Thyroid gland (tissue), 4 donors: ENCODE results near the gene RAB15. TPM values are rescaled to one million over a fixed set of nuclear protein-coding genes. Genes with fewer than 3 reads are reported as not detected.

Source experiments
- DNase-seq, 2 donors: peaks; one replicate each; pipeline ENCODE4 v3.0.0-alpha.2; 2019
- H3K27ac ChIP-seq, 3 donors: fragments of 200-600 bp; sonication (generic); 1 replicate in 2 of 3; 2 replicates in 1 of 3; pipeline ENCODE4 v1.5.1; 2016 to 2019; ENCODE audit warnings: mild to moderate bottlenecking in 1 of 3, moderate library complexity in 1 of 3
- H3K27me3 ChIP-seq: fragments of 200-600 bp; sonication (generic); one replicate; pipeline ENCODE4 v1.5.1; 2019
- H3K36me3 ChIP-seq, 2 donors: fragments of 200-600 bp; sonication (generic); one replicate each; pipeline ENCODE4 v1.5.1; 2016 to 2019
- H3K4me1 ChIP-seq, 2 donors: fragments of 200-600 bp; sonication (generic); one replicate each; pipeline ENCODE4 v1.5.1; 2017 to 2019
- H3K4me3 ChIP-seq, 3 donors: fragments of 200-600 bp; sonication (generic); replicated peaks in 1 of 3; 1 replicate in 2 of 3; 2 replicates in 1 of 3; pipeline ENCODE4 v1.5.1; 2016; ENCODE audit warnings: mild to moderate bottlenecking in 1 of 3
- H3K9me3 ChIP-seq: fragments of 200-600 bp; sonication (generic); one replicate; pipeline ENCODE4 v1.5.1; 2017
- POLR2A ChIP-seq, 2 donors: fragments of 450-650 bp; IDR thresholded peaks; one replicate each; pipeline ENCODE4 v1.6.1; 2017; ENCODE audit warnings: antibody characterized with exemption in 2 of 2, mild to moderate bottlenecking in 2 of 2, moderate library complexity in 1 of 2
- WGBS, 2 donors: methylation state at CpG; one replicate each; pipeline ENCODE4 v1.1.5; 2017; 5-methylcytosine and 5-hydroxymethylcytosine counted together
- intact Hi-C: fragments of 100-400 bp; cut with DNase I; formaldehyde crosslinking; loops from one replicate; pipeline ENCODE4 v1.15.1; 2023
- total RNA-seq, 4 donors: library from RNA; depleted of rRNA; stranded (reverse); fragments of >200 nt; gene quantifications; one replicate each; pipeline ENCODE4 v1.2.3, GENCODE V29; 2016
- TF ChIP-seq, protein P1 (sequence below), 6 experiments: fragments of 200-600 bp in 3 of 6; fragments of 450-650 bp in 3 of 6; sonication (generic) in 3 of 6; IDR thresholded peaks; one replicate each; pipeline ENCODE4 v1.5.1; 2016 to 2019; ENCODE audit warnings: antibody characterized with exemption in 6 of 6, mild to moderate bottlenecking in 2 of 6, inconsistent platforms in 1 of 6, moderate library complexity in 1 of 6

RAB15 gene
- total RNA-seq, 4 donors from 2014 or later: 6.0 to 12.7 (median 6.3) TPM

DNA sequence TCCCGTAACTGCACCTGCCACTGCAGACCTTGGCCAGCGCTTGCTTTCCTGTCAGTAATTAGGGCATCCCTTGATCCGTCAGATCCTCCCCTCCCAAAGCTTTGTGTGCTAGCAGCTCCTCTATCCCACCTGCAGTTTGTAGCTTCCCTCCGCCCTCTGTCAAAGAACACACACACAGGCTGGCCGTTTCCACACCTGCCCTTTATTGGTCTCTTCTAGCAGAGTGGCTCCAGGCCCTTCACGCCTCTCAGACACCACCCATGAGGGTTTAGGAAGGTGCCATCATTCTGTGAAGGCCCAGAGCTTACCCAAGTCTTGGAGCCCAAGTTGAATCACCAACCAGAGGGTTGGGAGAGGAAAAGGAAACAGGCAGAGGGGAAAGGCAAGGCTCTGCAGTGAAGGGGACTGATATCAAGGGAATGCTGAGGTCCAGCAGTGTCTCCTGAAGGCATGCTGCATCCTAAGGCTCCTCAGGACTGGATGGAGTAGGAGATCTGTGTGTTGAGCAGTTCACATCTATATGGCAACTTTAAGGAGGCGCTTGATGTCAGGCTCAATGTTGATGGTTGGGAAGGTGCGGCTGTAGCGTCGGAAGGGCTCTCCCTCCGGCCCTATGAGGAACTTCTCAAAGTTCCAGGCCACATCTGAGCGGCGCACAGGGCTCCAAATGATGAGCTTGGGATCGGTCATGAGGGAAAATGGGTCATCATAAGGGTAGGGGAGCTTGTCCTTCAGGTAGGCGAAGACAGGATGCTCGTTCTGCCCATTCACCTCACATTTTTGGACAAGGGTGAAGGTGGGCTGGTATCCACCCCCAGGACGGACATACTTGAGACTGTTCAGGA, 32.9 kb downstream of the RAB15 start:
- no peak for DNase-seq
- 95 to 96% methylated on average over 17 of the region's 17 CpGs for WGBS, 2 donors
- intact Hi-C loops: no loop called here

DNA sequence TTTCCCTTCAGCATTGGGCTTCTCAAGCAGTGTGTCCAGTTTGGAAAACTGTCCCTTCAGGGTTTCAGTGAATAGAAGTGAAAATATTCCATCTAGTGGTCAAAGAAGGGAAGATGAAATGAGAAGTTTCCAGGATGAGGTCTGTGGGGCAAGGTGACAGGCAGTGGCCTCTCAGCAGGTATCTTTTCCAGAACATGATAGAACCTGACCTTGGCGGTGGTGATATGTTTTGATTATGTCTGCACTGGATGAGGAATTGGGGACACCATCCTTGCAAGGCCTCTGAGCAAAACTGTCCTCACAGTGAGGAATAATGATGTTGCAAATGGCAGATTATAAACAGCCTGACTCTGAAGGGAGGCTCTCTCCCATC, 34.3 kb downstream of the RAB15 start:
- Histone ChIP-seq H3K9me3 (no peaks in the 10 kb centered on the region), H3K27me3 (no peaks in the 10 kb centered on the region), H3K4me3 (no peak overlapping the region), H3K27ac (no peak overlapping the region), H3K36me3 (peaks cover 0 to 9% of the 10 kb centered on the region in 2 donors), H3K4me1 (peaks cover 0 to 5% of the 10 kb centered on the region in 2 donors)
- TF ChIP-seq POLR2A (IDR thresholded peaks at IDR 0.05): no peak
- TF ChIP-seq, protein P1, sequence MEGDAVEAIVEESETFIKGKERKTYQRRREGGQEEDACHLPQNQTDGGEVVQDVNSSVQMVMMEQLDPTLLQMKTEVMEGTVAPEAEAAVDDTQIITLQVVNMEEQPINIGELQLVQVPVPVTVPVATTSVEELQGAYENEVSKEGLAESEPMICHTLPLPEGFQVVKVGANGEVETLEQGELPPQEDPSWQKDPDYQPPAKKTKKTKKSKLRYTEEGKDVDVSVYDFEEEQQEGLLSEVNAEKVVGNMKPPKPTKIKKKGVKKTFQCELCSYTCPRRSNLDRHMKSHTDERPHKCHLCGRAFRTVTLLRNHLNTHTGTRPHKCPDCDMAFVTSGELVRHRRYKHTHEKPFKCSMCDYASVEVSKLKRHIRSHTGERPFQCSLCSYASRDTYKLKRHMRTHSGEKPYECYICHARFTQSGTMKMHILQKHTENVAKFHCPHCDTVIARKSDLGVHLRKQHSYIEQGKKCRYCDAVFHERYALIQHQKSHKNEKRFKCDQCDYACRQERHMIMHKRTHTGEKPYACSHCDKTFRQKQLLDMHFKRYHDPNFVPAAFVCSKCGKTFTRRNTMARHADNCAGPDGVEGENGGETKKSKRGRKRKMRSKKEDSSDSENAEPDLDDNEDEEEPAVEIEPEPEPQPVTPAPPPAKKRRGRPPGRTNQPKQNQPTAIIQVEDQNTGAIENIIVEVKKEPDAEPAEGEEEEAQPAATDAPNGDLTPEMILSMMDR (IDR thresholded peaks at IDR 0.05): peak in 4 of 6 experiments; percentile 4 to 34 (median 32)
- 91 to 100% methylated on average over 1 of the region's 1 CpG for whole genome bisulfite sequencing, 2 donors
- intact Hi-C loops: no loop called here
- no peak for DNase-seq

More for the DNA sequence above, 32.9 kb downstream of the RAB15 start:
- Histone ChIP-seq H3K36me3 (peaks cover 0 to 4% of the 10 kb centered on the region in 2 donors), H3K27me3 (no peaks in the 10 kb centered on the region), H3K4me1 (peaks cover 0 to 5% of the 10 kb centered on the region in 2 donors), H3K27ac (no peak overlapping the region), H3K4me3 (no peak overlapping the region), H3K9me3 (no peaks in the 10 kb centered on the region)
- TF ChIP-seq, protein P1 (IDR thresholded peaks at IDR 0.05): no peak
- no peak for TF ChIP-seq POLR2A (IDR thresholded peaks at IDR 0.05)

DNA sequence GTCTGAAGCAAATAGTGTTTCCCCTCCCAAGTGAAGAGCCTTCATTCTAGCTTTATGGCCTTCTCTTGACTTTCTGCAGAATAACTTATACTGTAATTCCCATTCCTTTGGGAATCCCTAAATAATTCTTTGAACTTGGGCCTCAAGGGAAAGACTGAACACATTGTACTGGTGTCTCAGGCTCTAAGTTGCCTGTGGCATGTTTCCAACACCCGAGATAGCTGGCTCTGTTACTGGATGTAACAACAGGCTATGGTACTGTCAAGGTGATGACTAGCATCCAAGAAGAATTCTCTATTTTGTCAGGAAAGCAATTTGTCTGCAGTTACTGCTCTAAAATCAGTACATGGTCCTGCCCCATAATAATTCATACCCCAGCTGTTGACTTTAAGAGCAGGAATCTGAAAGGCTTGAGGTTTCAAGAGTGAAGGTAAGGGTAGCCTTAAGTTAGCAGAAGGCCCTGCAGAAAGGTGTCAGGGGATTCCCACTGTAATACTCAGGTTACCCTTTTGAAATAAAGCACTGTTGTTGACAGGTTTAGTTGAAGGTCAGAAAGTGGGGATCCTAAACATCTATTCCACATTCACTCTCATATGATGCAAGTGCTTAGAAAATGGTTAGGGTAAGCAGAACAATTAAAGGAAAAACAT, 34.8 kb downstream of the RAB15 start:
- H3K27ac ChIP-seq: no peak overlapping the region
- 44 to 45% methylated on average over 1 of the region's 1 CpG for WGBS, 2 donors
- peaks cover 0 to 9% of the 10 kb centered on the region in 2 donors for H3K36me3 ChIP-seq
- no peaks in the 10 kb centered on the region for H3K27me3 ChIP-seq
- no peaks in the 10 kb centered on the region for H3K9me3 ChIP-seq
- DNase-seq: peak; percentile 21 to 23
- TF ChIP-seq POLR2A (IDR thresholded peaks at IDR 0.05): no peak
- TF ChIP-seq, protein P1 (IDR thresholded peaks at IDR 0.05): no peak
- no peak overlapping the region for H3K4me3 ChIP-seq
- intact Hi-C loops: no loop called here
- peaks cover 0 to 5% of the 10 kb centered on the region in 2 donors for H3K4me1 ChIP-seq

DNA sequence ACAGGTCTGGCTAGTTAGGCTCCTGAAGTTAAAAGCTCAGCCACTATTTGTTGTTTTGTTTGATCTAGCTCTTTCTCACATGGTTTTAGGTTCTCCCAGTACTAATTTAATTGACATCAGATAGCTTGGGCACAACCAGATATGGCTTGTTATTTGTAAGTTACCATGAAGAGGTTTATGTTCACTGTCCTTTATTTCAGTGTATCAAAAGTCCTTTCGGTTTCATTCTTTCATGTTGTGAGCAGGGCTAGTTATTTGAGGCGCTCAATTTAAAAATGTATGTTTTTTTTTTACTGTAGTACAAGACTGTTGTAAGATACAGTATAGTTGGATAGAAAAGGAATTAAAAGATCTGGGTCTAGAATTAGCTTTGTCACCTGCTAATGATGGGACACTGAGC, 36.6 kb downstream of the RAB15 start:
- TF ChIP-seq, protein P1 (IDR thresholded peaks at IDR 0.05): no peak
- no peak for TF ChIP-seq POLR2A (IDR thresholded peaks at IDR 0.05)
- intact Hi-C loops: no loop called here
- Histone ChIP-seq H3K36me3 (peaks cover 0 to 9% of the 10 kb centered on the region in 2 donors), H3K4me3 (no peak overlapping the region), H3K4me1 (peaks cover 0 to 5% of the 10 kb centered on the region in 2 donors), H3K9me3 (no peaks in the 10 kb centered on the region), H3K27ac (no peak overlapping the region), H3K27me3 (no peaks in the 10 kb centered on the region)
- WGBS, 2 donors: 90 to 93% methylated on average over 2 of the region's 2 CpGs
- no peak for DNase-seq
